Fibroblast of gingiva (primary cell): ENCODE results near the gene SCLY.
"Not testable (repeated sequence)": the region's sequence is repeated elsewhere in the genome, so short reads cannot be mapped to it uniquely, and the experiment has no call there.

Source experiments
- DNase-seq: peaks from one replicate; pipeline ENCODE4 v3.0.0-alpha.2; 2011; ENCODE audit warnings: low read depth

The SCLY gene, protein sequence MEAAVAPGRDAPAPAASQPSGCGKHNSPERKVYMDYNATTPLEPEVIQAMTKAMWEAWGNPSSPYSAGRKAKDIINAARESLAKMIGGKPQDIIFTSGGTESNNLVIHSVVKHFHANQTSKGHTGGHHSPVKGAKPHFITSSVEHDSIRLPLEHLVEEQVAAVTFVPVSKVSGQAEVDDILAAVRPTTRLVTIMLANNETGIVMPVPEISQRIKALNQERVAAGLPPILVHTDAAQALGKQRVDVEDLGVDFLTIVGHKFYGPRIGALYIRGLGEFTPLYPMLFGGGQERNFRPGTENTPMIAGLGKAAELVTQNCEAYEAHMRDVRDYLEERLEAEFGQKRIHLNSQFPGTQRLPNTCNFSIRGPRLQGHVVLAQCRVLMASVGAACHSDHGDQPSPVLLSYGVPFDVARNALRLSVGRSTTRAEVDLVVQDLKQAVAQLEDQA

DNA sequence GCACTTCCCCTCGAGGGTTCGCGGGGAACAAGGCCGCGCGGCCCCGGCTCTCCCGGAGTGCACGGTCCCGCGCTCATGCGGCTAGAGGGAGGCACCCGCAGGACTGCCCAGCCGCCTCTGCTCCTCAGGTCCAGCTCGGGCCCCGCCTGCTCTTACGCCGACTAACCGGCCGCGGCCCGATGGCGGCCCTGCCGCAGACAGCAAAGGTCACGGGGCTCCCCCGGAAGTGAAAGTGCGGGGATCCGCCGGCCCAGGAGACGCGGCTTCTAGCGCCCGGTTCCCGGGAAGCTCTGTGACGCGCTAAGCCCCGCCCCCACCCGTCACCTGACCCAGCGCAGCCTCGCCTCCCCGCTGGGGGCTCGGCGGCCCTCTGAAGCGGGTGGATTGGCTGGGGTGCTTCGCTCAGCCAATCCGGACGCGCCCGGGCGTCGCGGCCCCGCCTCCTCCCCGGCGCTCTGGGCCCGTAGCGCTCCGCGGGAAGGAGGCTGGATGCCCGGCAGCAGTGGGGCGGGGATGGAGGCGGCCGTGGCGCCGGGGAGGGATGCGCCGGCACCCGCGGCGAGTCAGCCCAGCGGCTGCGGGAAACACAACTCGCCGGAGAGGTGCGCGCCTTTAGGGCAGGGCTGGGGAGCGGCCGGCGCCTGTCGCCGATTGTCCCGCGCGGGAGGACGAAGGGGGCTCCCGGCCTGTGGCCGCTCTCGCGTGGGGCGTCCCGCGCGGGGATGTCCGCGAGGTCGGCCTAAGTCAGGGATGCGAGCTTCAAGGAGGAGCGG lies at the start of gene SCLY:
Gene SCLY (plus strand): TSS at position 460 of the 773 bp plus-strand sequence. CDS start 54 bp downstream, at position 514.
- DNase-seq = peak; percentile 98

GRCh38 chr2:238013806-238014205 lies 47.0 kb upstream of the SCLY start:
- no peak for DNase-seq

- no peak for DNase-seq
Observed at GRCh38 chr2:238015705-238016104, 45.1 kb upstream of the SCLY start.

DNA sequence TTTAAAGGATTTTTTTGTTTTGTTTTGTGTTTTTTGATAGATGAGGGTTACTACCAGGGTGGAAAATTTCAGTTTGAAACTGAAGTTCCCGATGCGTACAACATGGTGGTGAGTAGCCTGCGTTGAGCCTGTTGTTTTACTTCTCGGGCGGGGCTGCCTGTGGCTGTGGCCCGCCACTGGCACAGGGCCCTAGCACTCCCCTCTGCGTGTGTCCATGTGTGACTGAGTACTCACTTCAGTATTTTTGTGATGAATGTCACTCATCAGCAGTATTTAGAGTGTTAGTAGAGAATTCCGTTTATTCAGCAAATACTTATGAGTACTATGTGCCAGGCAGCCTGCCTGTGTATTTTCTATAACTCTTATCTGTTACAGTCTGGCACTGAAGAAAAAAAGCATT lies 44.3 kb upstream of the SCLY start:
- DNase-seq = no peak

DNA sequence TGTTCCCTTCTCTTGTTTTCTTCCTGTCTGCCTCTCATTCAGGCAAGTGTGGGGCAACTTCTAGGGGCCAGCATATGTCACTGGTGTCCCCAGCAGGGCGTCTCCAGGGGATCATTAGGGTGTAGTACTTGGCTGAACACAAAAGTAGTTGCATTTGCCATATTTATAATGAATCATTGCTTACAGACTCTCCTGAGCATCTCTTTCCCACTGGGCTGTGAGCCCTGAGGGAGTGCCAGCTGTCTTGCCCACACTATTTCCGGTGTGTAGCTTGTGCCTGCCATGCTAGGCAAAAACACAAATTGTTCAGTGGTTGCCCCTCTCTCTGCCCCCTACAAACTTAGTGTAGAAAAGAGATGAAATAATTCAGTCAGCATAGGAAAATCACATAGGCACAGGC lies 40.8 kb upstream of the SCLY start:
- DNase-seq = peak; percentile 30

DNA sequence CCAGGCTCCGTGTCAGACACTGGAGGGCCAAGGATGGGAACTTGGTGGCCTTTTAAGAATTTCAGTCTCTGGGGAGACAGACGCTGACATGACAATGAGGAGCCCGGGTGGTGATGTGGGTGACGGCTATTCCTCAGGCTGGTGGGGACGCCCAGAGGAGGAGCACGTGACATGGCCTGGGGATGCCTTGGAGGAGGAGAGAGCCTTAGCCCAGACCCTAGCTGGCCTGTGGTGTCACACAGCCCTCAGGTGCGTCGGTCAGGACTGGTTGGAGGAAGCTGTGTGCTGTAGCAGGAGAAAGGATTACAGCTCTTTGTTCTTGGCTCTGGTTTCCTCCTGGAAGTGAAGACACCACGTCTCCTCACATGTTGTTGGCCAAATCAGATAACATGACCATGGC lies 40.0 kb upstream of the SCLY start:
- DNase-seq = no peak

- DNase-seq = no peak
Observed at GRCh38 chr2:238021327-238021726, 39.5 kb upstream of the SCLY start.

- DNase-seq = no peak
Observed at GRCh38 chr2:238022594-238023157, 38.1 kb upstream of the SCLY start.

GRCh38 chr2:238023608-238024007 lies 37.2 kb upstream of the SCLY start:
- DNase-seq = no peak

DNA sequence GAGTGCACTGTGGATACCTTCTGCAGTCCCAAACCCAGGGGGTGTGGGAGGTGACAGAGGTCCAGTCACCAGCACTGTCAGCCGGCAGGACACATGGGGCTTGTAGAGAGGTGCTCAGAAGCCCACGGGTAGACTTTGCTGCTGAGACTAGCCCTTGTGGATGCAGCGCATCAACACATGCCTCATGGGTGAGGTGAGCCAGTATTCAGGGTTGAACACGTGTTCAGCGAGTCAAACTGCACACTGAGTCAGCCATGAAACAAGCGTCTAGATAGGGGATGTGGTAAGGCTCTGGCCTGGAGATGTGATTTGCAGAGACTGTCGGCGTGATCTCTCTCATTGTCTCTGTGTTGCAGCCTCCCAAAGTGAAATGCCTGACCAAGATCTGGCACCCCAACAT lies 35.8 kb upstream of the SCLY start:
- DNase-seq = no peak

GRCh38 chr2:238025741-238026360 lies 35.0 kb upstream of the SCLY start:
- no peak for DNase-seq

GRCh38 chr2:238027058-238027457 lies 33.7 kb upstream of the SCLY start:
- DNase-seq = no peak

DNA sequence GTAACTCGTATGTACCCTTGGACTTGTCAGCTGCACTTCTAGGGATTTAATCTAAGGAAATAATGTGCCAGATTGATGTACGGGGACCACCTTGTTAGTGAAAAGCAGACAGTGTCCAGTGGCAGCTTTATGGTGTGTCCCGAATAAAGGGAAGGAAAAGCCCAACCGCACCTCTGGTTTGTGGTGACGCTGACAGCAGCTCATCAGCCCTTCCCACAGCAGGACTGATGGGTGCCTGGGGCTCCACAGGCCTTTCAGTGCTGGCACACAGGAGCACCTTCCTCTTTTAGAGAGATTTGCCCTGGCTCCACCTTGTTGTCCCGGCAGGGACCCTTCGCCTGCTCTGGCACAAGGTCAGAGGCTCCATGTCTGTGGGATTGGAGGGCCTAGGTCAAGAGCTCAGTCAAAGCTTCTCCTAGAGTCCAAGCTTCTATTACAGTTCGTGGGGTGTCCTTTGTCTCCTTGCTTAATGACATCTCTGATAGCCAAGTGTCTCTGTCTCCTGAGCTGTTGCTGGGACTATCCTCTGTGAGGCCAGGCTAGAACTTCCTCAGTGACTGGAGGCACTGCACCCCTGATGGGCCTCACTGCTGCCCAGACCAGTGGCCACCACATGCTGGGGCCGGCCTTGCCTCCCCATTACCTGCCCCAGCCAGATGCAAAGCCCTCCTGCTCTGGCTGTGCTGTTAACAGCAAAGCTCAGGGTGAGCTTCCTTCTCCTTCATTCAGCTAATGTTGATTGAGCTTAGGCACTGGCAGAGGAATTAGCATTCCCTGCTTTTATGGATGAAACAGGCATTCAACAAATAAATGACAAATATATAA lies 33.0 kb upstream of the SCLY start:
- no peak for DNase-seq

GRCh38 chr2:238029853-238030252 lies 30.9 kb upstream of the SCLY start:
- no peak for DNase-seq

DNA sequence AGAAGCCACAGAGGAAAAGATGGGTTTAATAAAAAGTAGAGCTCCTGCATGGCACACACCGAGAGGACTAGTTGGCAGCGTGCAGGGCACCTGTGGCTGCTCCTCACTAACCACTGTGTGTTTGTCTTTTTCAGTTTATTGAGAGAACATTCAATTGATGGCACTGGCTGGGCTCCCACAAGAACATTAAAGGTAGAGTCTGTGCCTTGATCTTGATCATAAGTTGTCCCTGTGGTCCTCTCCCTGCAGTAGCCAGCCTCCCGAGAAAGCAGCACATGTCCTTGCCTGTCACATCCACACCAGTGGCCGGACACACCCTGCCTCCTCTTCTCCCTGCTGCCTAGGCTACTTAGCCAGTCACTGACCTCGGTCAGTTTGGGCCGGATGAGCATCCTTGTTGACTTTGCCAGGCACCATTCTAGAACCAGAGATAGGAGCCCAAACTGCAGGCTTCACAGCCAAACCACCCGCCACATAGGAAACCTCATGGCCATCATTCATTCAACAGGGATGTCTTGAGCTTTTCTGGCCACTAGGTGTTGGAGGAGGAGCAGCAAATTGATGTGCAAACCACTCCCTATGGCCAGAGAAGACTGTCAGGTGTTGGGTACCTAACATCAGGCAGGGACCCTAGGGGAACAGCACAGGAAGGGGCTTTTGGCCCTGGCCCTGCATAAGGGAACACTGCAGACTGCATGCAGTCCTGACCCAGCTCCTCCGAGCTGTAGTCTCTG lies 30.2 kb upstream of the SCLY start:
- no peak for DNase-seq

- DNase-seq = no peak
Observed at GRCh38 chr2:238031751-238032150, 29.1 kb upstream of the SCLY start.

- DNase-seq = no peak
Observed at GRCh38 chr2:238032755-238033337, 28.0 kb upstream of the SCLY start.

- not testable (repeated sequence) for DNase-seq
Observed at GRCh38 chr2:238033991-238034390, 26.8 kb upstream of the SCLY start.

- DNase-seq = no peak
Observed at GRCh38 chr2:238038203-238038602, 22.6 kb upstream of the SCLY start.

DNA sequence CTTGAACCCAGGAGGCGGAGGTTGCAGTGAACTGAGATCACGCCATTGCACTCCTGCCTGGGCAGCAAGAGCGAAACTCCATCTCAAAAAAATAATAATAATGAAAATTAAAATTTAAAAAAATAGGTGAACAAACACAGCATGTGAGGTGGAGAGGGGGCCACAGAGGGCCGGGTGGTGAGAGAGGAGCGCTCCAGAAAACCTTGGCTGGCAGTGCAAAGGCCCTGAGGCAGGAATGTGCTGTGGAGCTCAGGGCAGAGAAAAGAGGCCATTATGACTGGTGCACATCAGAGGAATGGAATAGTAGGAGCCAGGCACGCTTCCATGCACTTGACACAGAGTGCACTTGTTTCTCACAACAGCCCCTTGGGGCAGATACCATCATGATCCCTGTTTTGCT lies 21.6 kb upstream of the SCLY start:
- DNase-seq = no peak

- DNase-seq = no peak
Observed at GRCh38 chr2:238039985-238040384, 20.8 kb upstream of the SCLY start.
